HepG2 (cell line): ENCODE data around the gene RNU6-1. TPM values are rescaled to one million over a fixed set of nuclear protein-coding genes. Genes with fewer than 3 reads are reported as not detected.

Experiments
- ATAC-seq: fragments of 200-7000 bp; cut with Tn5 transposase; 3 replicates; pipeline ENCODE4 v1.9.1; 2020; ENCODE audit warnings: mild to moderate bottlenecking, moderate library complexity
- BruUV-seq: library from RNA; stranded (reverse); fragments of 400-500 nt; replicated peaks from 2 replicates; lab custom pipeline; 2021; lab: Mats Ljungman, UMichigan
- CTCF ChIA-PET: fragments of 300-600 bp; formaldehyde crosslinking; extraction: SDS; loops from one replicate; lab custom pipeline; 2021; ENCODE audit warnings: low total read pairs, inconsistent platforms, low intra/inter-chr PET ratio; lab: Yijun Ruan, JAX
- POLR2A ChIA-PET: fragments of 350-600 bp; sonication (Branson Sonifier 250); formaldehyde crosslinking; loops from one replicate; lab custom pipeline; 2020; ENCODE audit warnings: antibody characterized with exemption, inconsistent platforms; lab: Yijun Ruan, JAX
- DNase-seq: peaks from one replicate; pipeline ENCODE4 v3.0.0-alpha.2; 2015; ENCODE audit warnings: low spot score
- FAIRE-seq: peaks from 3 replicates; lab custom pipeline; 2011; peaks lifted over from hg19 to GRCh38; lab: Jason Lieb, UNC
- H2AFZ ChIP-seq: one replicate; pipeline ENCODE4 v1.6.1; 2011; ENCODE audit warnings: low read length, inconsistent platforms
- H3K27ac ChIP-seq: fragments of 300-600 bp; 3 replicates; pipeline ENCODE4 v1.8.0; 2011; ENCODE audit warnings: mixed run types, mild to moderate bottlenecking, mixed read lengths, low read length, inconsistent platforms; ENCODE audit not compliant: insufficient read depth; ENCODE audit errors: extremely low read length
- H3K27me3 ChIP-seq, 2 experiments: fragments of 200-600 bp in 1 of 2; 2 replicates in 1 of 2; 3 replicates in 1 of 2; pipeline versions ENCODE4 v1.6.0 to v1.8.0; 2011; ENCODE audit warnings: low read length in 2 of 2, mild to moderate bottlenecking in 2 of 2, moderate library complexity in 2 of 2, inconsistent platforms in 1 of 2; ENCODE audit not compliant: insufficient read depth in 2 of 2, control insufficient read depth in 1 of 2
- H3K36me3 ChIP-seq, 2 experiments: fragments of 200-600 bp in 1 of 2; replicated peaks in 1 of 2; 2 replicates in 1 of 2; 3 replicates in 1 of 2; pipeline versions ENCODE4 v1.5.1 to v1.8.0; 2011; ENCODE audit warnings: low read length in 2 of 2, inconsistent platforms in 1 of 2; ENCODE audit not compliant: insufficient read depth in 2 of 2, control insufficient read depth in 1 of 2
- H3K4me1 ChIP-seq: 2 replicates; pipeline ENCODE4 v1.5.1; 2012; ENCODE audit warnings: low read length, inconsistent platforms; ENCODE audit not compliant: insufficient read depth
- H3K4me2 ChIP-seq: 2 replicates; pipeline ENCODE4 v1.6.0; 2011; ENCODE audit warnings: low read depth, low read length, inconsistent platforms
- H3K4me3 ChIP-seq, 3 experiments: fragments of 200-600 bp in 1 of 3; sonication (generic), shearing (Covaris generic) in 1 of 3; replicated peaks in 1 of 3; 2 replicates each; pipeline ENCODE4 v1.5.1; 2011 to 2016; ENCODE audit warnings: low read length in 3 of 3, inconsistent platforms in 2 of 3, low read depth in 2 of 3, mild to moderate bottlenecking in 2 of 3, control low read depth in 1 of 3, mixed read lengths in 1 of 3; ENCODE audit not compliant: insufficient read depth in 1 of 3
- H3K79me2 ChIP-seq: one replicate; pipeline ENCODE4 v1.6.1; 2011; ENCODE audit warnings: low read length, inconsistent platforms; ENCODE audit not compliant: insufficient read depth
- H3K9ac ChIP-seq: 2 replicates; pipeline ENCODE4 v1.6.0; 2011; ENCODE audit warnings: mild to moderate bottlenecking, low read depth, low read length, inconsistent platforms; ENCODE audit not compliant: insufficient read depth
- H3K9me3 ChIP-seq: 2 replicates; pipeline ENCODE4 v1.5.1; 2012; ENCODE audit warnings: mild to moderate bottlenecking, low read length
- H4K20me1 ChIP-seq: 2 replicates; pipeline ENCODE4 v1.6.0; 2011; ENCODE audit warnings: inconsistent platforms, mild to moderate bottlenecking, low read length, moderate library complexity; ENCODE audit not compliant: insufficient read depth
- KIAA2018 ChIP-seq: sonication (generic); formaldehyde crosslinking; IDR thresholded peaks from 2 replicates; pipeline ENCODE4 v1.5.0; 2020; ENCODE audit warnings: mild to moderate bottlenecking, missing genetic modification reagents, borderline replicate concordance
- POLR2A ChIP-seq, 2 experiments: IDR thresholded peaks; 2 replicates each; pipeline ENCODE4 v1.6.1; 2011; ENCODE audit warnings: low read depth in 2 of 2, low read length in 2 of 2, mild to moderate bottlenecking in 1 of 2, moderate library complexity in 1 of 2; ENCODE audit not compliant: insufficient read depth in 1 of 2
- RARA ChIP-seq: IDR thresholded peaks from 2 replicates; pipeline ENCODE4 v1.6.1; 2016; ENCODE audit warnings: missing genetic modification reagents, missing compliant biosample characterization
- ZNF749 ChIP-seq: sonication (generic); formaldehyde crosslinking; IDR thresholded peaks from 2 replicates; pipeline ENCODE4 v1.8.0; 2022; ENCODE audit warnings: mild to moderate bottlenecking, missing genetic modification reagents, moderate library complexity, borderline replicate concordance
- ZNF800 ChIP-seq: sonication (generic); formaldehyde crosslinking; IDR thresholded peaks from 2 replicates; pipeline ENCODE4 v1.4.0; 2020; ENCODE audit warnings: missing genetic modification reagents
- whole genome bisulfite sequencing: methylation state at CpG from one replicate; pipeline ENCODE4 v1.1.6; 2017; ENCODE audit warnings: low lambda C conversion rate; 5-methylcytosine and 5-hydroxymethylcytosine counted together
- in situ Hi-C: cut with HindIII; loops from 2 replicates; pipeline ENCODE4 v1.10.0; 2017; ENCODE audit warnings: low pct_unique_long_range_greater_than_20kb; ENCODE audit not compliant: extremely low pct_ligation_motif_present
- intact Hi-C: fragments of 100-400 bp; cut with micrococcal nuclease; formaldehyde crosslinking; loops from one replicate; pipeline ENCODE4 v1.10.0; 2022; ENCODE audit not compliant: unreplicated experiment
- polyA plus RNA-seq, 8 experiments: library from polyadenylated mRNA; depleted of rRNA in 3 of 8; stranded (reverse) in 7 of 8; unstranded in 1 of 8; fragments of >200 nt; fragmentation: Illumina TruSeq in 4 of 8; extraction: Trizol in 4 of 8; gene quantifications; 2 replicates each; pipeline versions ENCODE4 v1.2.1 to v1.2.3, GENCODE V29; 2011 to 2016; ENCODE audit warnings: low read depth in 4 of 8, missing spikeins in 1 of 8, mixed read lengths in 1 of 8; ENCODE audit not compliant: insufficient read depth in 1 of 8
- total RNA-seq, 5 experiments: library from RNA; depleted of rRNA; stranded (reverse); fragments of >200 nt; fragmentation: Illumina TruSeq; extraction: Trizol; gene quantifications; 2 replicates each; pipeline ENCODE4 v1.2.3, GENCODE V29; 2016; ENCODE audit warnings: low read depth in 1 of 5
- TF ChIP-seq, protein P1 (sequence below): sonication (generic); formaldehyde crosslinking; IDR thresholded peaks from 2 replicates; pipeline ENCODE4 v1.8.1; 2023; ENCODE audit warnings: mild to moderate bottlenecking, moderate library complexity, missing genetic modification reagents
- TF ChIP-seq, protein P2 (sequence below): sonication (generic); formaldehyde crosslinking; IDR thresholded peaks from 2 replicates; pipeline ENCODE4 v1.4.0; 2020; ENCODE audit warnings: missing genetic modification reagents

RNU6-1 gene
- total and polyA plus RNA-seq, 2 of the 13 experiments (the other 11 are each of a cell fraction or from before 2014, with no cell fraction given), result under 0.01 TPM; not detected in 1

GRCh38 chr15:67825881-67826716 lies 13.7 kb downstream of the RNU6-1 start:
- no peak overlapping the region for H2AFZ ChIP-seq
- ATAC-seq (no peak), DNase-seq (no peak), FAIRE-seq (no peak)
- POLR2A ChIA-PET, result no interaction called here
- H3K79me2 ChIP-seq, result no peaks in the 10 kb centered on the region
- H3K4me1 ChIP-seq, result no peaks in the 10 kb centered on the region
- intact Hi-C loops (no loop called here), in situ Hi-C loops (no loop called here)
- no peak overlapping the region for H3K4me2 ChIP-seq
- H3K27ac ChIP-seq, result no peak overlapping the region
- no TSS peak for BruUV-seq
- H3K9ac ChIP-seq, result no peak overlapping the region
- peaks cover 15 to 74% of the 10 kb centered on the region in 2 experiments for H3K27me3 ChIP-seq
- H3K36me3 ChIP-seq, result no peaks in the 10 kb centered on the region
- 88% methylated on average over 44 of the region's 77 CpGs for WGBS
- H3K4me3 ChIP-seq, result no peak overlapping the region
- no peaks in the 10 kb centered on the region for H3K9me3 ChIP-seq
- TF ChIP-seq, protein P1, sequence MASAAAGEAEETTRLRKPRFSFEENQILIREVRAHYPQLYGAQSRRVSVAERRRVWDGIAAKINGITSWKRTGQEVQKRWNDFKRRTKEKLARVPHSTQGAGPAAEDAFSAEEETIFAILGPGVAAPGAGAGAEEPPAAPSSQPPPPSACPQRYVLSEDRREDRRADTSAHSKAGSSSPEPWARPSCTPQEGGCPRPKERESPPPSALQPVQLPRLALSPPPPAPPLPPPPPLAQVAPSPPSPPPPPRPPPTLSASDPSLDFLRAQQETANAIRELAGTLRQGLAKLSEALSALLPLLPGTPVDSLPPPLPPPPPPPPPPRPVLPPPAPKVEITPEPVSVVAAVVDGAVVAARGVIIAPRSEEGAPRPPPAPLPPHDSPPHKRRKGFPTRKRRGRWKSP (CRISPR knock-in tag), result no peak
- TF ChIP-seq ZNF749 (CRISPR knock-in tag), result no peak
- no peak for TF ChIP-seq KIAA2018 (CRISPR knock-in tag)
- peak; percentile 47; the same call in 1 of the 2 replicates for TF ChIP-seq ZNF800 (CRISPR knock-in tag)
- TF ChIP-seq RARA (CRISPR knock-in tag), result no peak
- TF ChIP-seq, protein P2, sequence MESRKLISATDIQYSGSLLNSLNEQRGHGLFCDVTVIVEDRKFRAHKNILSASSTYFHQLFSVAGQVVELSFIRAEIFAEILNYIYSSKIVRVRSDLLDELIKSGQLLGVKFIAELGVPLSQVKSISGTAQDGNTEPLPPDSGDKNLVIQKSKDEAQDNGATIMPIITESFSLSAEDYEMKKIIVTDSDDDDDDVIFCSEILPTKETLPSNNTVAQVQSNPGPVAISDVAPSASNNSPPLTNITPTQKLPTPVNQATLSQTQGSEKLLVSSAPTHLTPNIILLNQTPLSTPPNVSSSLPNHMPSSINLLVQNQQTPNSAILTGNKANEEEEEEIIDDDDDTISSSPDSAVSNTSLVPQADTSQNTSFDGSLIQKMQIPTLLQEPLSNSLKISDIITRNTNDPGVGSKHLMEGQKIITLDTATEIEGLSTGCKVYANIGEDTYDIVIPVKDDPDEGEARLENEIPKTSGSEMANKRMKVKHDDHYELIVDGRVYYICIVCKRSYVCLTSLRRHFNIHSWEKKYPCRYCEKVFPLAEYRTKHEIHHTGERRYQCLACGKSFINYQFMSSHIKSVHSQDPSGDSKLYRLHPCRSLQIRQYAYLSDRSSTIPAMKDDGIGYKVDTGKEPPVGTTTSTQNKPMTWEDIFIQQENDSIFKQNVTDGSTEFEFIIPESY (CRISPR knock-in tag), result no peak
- TF ChIP-seq POLR2A (IDR thresholded peaks at IDR 0.05; ENCODE audit: insufficient read depth in 1 of 2, low read depth in 2 of 2, low read length in 2 of 2), result no peak
- CTCF ChIA-PET, result no interaction called here
- H4K20me1 ChIP-seq, result 0 out of 2 replicates have a peak, but pooled peaks cover 2% of the 10 kb centered on the region
